WTC11 (cell line): ENCODE measurements around the gene DNAH17.

Source experiments
- CREM ChIP-seq: sonication (generic); formaldehyde crosslinking; IDR thresholded peaks from 2 replicates; pipeline ENCODE4 v1.8.1; 2022; ENCODE audit warnings: mild to moderate bottlenecking, missing genetic modification reagents, moderate library complexity
- TF ChIP-seq, protein P1 (sequence below): fragments of 250-450 bp; sonication (Bioruptor Pico); conservative IDR thresholded peaks from 2 replicates; pipeline ENCODE4 v1.9.0; 2021; ENCODE audit warnings: mild to moderate bottlenecking

DNA sequence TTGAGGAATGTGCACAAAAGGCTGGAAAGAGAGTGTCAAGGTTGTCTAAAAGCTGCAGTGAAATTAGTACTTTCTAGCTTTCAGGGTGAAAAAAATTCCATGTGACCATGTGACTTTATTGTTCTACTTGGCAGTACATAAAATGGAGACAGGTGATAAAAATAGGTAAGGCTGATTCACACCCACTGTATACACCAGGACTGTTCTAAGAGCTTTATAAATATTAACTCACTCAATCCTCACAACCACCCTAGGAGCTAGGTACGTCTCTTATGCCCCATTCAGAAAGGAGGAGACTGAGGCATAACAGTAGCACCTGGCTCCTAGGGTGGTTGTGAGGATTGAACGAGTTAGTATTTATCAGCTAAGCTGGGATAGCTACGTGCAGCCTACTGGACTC lies 28.2 kb upstream of the DNAH17 start:
- TF ChIP-seq CREM (CRISPR knock-in tag): no peak
- TF ChIP-seq, protein P1, sequence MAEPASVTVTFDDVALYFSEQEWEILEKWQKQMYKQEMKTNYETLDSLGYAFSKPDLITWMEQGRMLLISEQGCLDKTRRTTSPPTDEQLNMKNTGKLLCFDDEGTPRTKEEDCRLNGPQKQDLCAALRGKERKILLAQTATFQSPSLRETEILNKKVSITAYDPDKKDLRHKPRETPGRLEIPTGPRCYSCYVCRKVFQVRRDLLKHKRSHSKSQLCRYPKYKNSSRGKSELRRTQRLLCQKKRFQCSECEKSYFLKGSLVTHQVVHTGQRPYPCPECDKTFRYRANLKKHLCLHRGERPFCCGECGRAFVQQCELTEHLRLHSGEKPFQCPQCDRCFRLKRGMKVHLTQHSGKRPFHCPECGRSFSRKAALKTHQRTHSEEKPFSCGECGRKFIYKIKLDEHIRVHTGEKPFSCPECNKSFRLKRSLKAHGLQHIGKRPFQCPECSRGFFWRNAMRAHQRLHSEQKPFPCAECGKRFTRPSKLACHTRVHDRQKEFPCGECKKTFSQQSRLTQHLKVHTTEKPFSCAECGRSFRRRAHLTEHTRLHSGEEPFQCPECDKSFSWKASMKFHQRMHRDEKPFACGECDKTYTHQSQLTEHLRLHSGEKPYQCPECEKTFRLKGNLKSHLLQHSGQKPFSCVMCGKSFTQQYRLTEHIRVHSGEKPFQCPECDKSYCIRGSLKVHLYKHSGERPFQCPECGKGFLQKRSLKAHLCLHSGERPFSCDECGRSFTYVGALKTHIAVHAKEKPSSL (CRISPR knock-in tag): no peak
